HepG2 (cell line): Measurements from ENCODE around the gene ADGRG6. TPM values are rescaled to one million over a fixed set of nuclear protein-coding genes. Genes with fewer than 3 reads are reported as not detected.

Experiments used
- BRD4 ChIP-seq: sonication (generic); formaldehyde crosslinking; IDR thresholded peaks from 2 replicates; pipeline ENCODE4 v1.4.0; 2020; ENCODE audit warnings: missing genetic modification reagents
- EP300 ChIP-seq, 3 experiments: sonication (generic) in 1 of 3; formaldehyde crosslinking in 1 of 3; IDR thresholded peaks; 2 replicates each; pipeline versions ENCODE4 v1.5.1 to v1.6.1; 2011 to 2020; ENCODE audit warnings: low read depth in 2 of 3, low read length in 2 of 3, borderline replicate concordance in 1 of 3, improper control_type of control experiment in 1 of 3, mild to moderate bottlenecking in 1 of 3, missing genetic modification reagents in 1 of 3, moderate library complexity in 1 of 3
- FOXA3 ChIP-seq: IDR thresholded peaks from 2 replicates; pipeline ENCODE4 v1.6.1; 2016; ENCODE audit warnings: missing genetic modification reagents, missing compliant biosample characterization
- GFI1 ChIP-seq: sonication (generic); formaldehyde crosslinking; IDR thresholded peaks from 2 replicates; pipeline ENCODE4 v1.5.0; 2020; ENCODE audit warnings: missing genetic modification reagents, mild to moderate bottlenecking, borderline replicate concordance
- JUNB ChIP-seq: sonication (generic); formaldehyde crosslinking; IDR thresholded peaks from 2 replicates; pipeline ENCODE4 v1.8.0; 2022; ENCODE audit warnings: missing genetic modification reagents, mild to moderate bottlenecking, borderline replicate concordance
- KDM1A ChIP-seq: IDR thresholded peaks from 2 replicates; pipeline ENCODE4 v1.6.1; 2016; ENCODE audit warnings: missing compliant biosample characterization
- KLF16 ChIP-seq, 2 experiments: sonication (generic) in 1 of 2; formaldehyde crosslinking in 1 of 2; IDR thresholded peaks; 2 replicates each; pipeline versions ENCODE4 v1.6.1 to v1.8.0; 2016 to 2023; ENCODE audit warnings: missing genetic modification reagents in 2 of 2, missing compliant biosample characterization in 1 of 2
- MXI1 ChIP-seq: IDR thresholded peaks from 3 replicates; pipeline ENCODE4 v1.6.1; 2012; ENCODE audit warnings: low read depth, low read length, inconsistent platforms, borderline replicate concordance
- NR2F2 ChIP-seq: IDR thresholded peaks from 2 replicates; pipeline ENCODE4 v1.6.1; 2012; ENCODE audit warnings: low read depth, inconsistent platforms, borderline replicate concordance
- RBAK ChIP-seq: sonication (generic); formaldehyde crosslinking; IDR thresholded peaks from 2 replicates; pipeline ENCODE4 v1.5.1; 2020; ENCODE audit warnings: mild to moderate bottlenecking, missing genetic modification reagents
- SALL2 ChIP-seq: sonication (generic); formaldehyde crosslinking; IDR thresholded peaks from 2 replicates; pipeline ENCODE4 v1.8.1; 2023; ENCODE audit warnings: mild to moderate bottlenecking, missing genetic modification reagents, inconsistent platforms
- SOX13 ChIP-seq, 3 experiments: fragments of 450-650 bp in 1 of 3; sonication (generic) in 1 of 3; formaldehyde crosslinking in 1 of 3; IDR thresholded peaks in 2 of 3; conservative IDR thresholded peaks in 1 of 3; 2 replicates each; pipeline versions ENCODE4 v1.5.0 to v1.6.1; 2016 to 2020; ENCODE audit warnings: antibody characterized with exemption in 1 of 3, mild to moderate bottlenecking in 1 of 3, missing compliant biosample characterization in 1 of 3, missing genetic modification reagents in 1 of 3, moderate library complexity in 1 of 3
- TEAD3 ChIP-seq: optimal IDR thresholded peaks from 2 replicates; pipeline ENCODE3; 2016; ENCODE audit warnings: borderline replicate concordance
- ZFY ChIP-seq: sonication (generic); formaldehyde crosslinking; IDR thresholded peaks from 2 replicates; pipeline ENCODE4 v1.4.0; 2020; ENCODE audit warnings: missing genetic modification reagents
- ZNF335 ChIP-seq: sonication (generic); formaldehyde crosslinking; IDR thresholded peaks from 2 replicates; pipeline ENCODE4 v1.4.0; 2020; ENCODE audit warnings: missing genetic modification reagents
- ZNF83 ChIP-seq: sonication (generic); formaldehyde crosslinking; IDR thresholded peaks from 2 replicates; pipeline ENCODE4 v1.4.0; 2020; ENCODE audit warnings: missing genetic modification reagents, mild to moderate bottlenecking, borderline replicate concordance
- polyA plus RNA-seq, 8 experiments: library from polyadenylated mRNA; depleted of rRNA in 3 of 8; stranded (reverse) in 7 of 8; unstranded in 1 of 8; fragments of >200 nt; fragmentation: Illumina TruSeq in 4 of 8; extraction: Trizol in 4 of 8; gene quantifications; 2 replicates each; pipeline versions ENCODE4 v1.2.1 to v1.2.3, GENCODE V29; 2011 to 2016; ENCODE audit warnings: low read depth in 4 of 8, missing spikeins in 1 of 8, mixed read lengths in 1 of 8; ENCODE audit not compliant: insufficient read depth in 1 of 8
- total RNA-seq, 5 experiments: library from RNA; depleted of rRNA; stranded (reverse); fragments of >200 nt; fragmentation: Illumina TruSeq; extraction: Trizol; gene quantifications; 2 replicates each; pipeline ENCODE4 v1.2.3, GENCODE V29; 2016; ENCODE audit warnings: low read depth in 1 of 5
- TF ChIP-seq, protein P1 (sequence below): sonication (generic); formaldehyde crosslinking; IDR thresholded peaks from 2 replicates; pipeline ENCODE4 v1.4.0; 2020; ENCODE audit warnings: mild to moderate bottlenecking, missing genetic modification reagents
- TF ChIP-seq, protein P2 (sequence below): sonication (generic); formaldehyde crosslinking; conservative IDR thresholded peaks from 2 replicates; pipeline ENCODE4 v1.4.0; 2020; ENCODE audit warnings: missing genetic modification reagents
- TF ChIP-seq, protein P3 (sequence below): sonication (generic); formaldehyde crosslinking; IDR thresholded peaks from 2 replicates; pipeline ENCODE4 v1.4.0; 2020; ENCODE audit warnings: missing genetic modification reagents
- TF ChIP-seq, protein P4 (sequence below): sonication (generic); formaldehyde crosslinking; IDR thresholded peaks from 2 replicates; pipeline ENCODE4 v1.4.0; 2020; ENCODE audit warnings: mild to moderate bottlenecking, missing genetic modification reagents

Gene ADGRG6
- total and polyA plus RNA-seq, 2 of the 13 experiments (the other 11 are each of a cell fraction or from before 2014, with no cell fraction given): 129 to 249 TPM

DNA sequence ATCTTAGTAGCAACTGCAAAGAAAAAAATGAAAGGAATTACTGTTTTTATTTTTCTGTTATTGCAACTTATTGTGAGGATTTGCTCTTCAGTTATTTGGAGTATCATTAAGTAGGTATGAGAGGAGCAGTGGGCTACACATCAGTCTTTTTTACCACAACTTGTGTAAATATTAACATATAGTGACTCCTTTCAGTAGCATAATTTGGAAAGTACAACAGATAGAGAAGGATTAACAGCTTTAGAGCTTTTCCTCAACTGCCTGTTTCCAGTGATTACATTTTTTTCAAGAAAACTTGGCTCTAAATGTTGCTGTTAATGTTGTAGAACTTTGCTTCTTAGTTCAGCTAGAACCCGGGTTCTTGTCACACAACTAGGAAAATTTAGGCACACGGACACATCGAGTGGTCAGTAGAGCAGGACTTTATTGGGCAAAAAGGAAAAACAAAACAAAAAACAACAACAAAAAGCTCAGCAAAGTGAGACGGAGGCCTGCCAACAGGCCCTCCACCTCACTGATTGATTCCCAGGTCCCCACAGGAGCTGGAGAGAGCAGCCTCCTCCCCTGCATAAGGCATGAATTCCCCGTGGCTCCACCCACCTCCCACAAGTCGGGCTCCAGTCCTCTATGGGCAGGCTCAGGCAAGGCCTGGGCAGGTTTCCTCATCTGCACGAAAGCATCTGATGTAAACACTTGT lies 75.1 kb downstream of the ADGRG6 start (continued):
- TF ChIP-seq MXI1 (no peak), ZNF83 (CRISPR knock-in tag) (no peak), BRD4 (CRISPR knock-in tag) (peak; percentile 33; the same call in 1 of the 2 replicates), KLF16 (CRISPR knock-in tag; IDR thresholded peaks at IDR 0.05) (peak in 1 of 2 experiments; percentile 13; a peak in 1 of 4 replicates), NR2F2 (no peak), SOX13 (IDR thresholded peaks at IDR 0.05) (no peak), SOX13 (CRISPR knock-in tag; conservative IDR thresholded peaks at IDR 0.05 in 1 of 2, IDR thresholded peaks at IDR 0.05 in 1 of 2) (peak in 1 of 2 experiments; percentile 5; a peak in 1 of 4 replicates), EP300 (IDR thresholded peaks at IDR 0.05; ENCODE audit: low read depth in 2 of 2, low read length in 2 of 2) (peak in 1 of 2 experiments; percentile 12; a peak in 1 of 4 replicates), EP300 (CRISPR knock-in tag; IDR thresholded peaks at IDR 0.05; ENCODE audit: borderline replicate concordance) (no peak), FOXA3 (CRISPR knock-in tag) (no peak; the same call in 1 of the 2 replicates), RBAK (CRISPR knock-in tag) (no peak), ZNF335 (CRISPR knock-in tag) (no peak), SALL2 (0 out of 2 replicates have a peak, but pooled peaks have one; percentile 26), GFI1 (CRISPR knock-in tag) (peak; percentile 22; the same call in 1 of the 2 replicates), KDM1A (no peak), ZFY (CRISPR knock-in tag) (peak; percentile 54), TEAD3 (CRISPR knock-in tag) (peak; percentile 55), JUNB (no peak)
- TF ChIP-seq, protein P1, sequence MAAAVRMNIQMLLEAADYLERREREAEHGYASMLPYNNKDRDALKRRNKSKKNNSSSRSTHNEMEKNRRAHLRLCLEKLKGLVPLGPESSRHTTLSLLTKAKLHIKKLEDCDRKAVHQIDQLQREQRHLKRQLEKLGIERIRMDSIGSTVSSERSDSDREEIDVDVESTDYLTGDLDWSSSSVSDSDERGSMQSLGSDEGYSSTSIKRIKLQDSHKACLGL (CRISPR knock-in tag): no peak
- TF ChIP-seq, protein P2, sequence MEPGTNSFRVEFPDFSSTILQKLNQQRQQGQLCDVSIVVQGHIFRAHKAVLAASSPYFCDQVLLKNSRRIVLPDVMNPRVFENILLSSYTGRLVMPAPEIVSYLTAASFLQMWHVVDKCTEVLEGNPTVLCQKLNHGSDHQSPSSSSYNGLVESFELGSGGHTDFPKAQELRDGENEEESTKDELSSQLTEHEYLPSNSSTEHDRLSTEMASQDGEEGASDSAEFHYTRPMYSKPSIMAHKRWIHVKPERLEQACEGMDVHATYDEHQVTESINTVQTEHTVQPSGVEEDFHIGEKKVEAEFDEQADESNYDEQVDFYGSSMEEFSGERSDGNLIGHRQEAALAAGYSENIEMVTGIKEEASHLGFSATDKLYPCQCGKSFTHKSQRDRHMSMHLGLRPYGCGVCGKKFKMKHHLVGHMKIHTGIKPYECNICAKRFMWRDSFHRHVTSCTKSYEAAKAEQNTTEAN (CRISPR knock-in tag): no peak
- TF ChIP-seq, protein P3, sequence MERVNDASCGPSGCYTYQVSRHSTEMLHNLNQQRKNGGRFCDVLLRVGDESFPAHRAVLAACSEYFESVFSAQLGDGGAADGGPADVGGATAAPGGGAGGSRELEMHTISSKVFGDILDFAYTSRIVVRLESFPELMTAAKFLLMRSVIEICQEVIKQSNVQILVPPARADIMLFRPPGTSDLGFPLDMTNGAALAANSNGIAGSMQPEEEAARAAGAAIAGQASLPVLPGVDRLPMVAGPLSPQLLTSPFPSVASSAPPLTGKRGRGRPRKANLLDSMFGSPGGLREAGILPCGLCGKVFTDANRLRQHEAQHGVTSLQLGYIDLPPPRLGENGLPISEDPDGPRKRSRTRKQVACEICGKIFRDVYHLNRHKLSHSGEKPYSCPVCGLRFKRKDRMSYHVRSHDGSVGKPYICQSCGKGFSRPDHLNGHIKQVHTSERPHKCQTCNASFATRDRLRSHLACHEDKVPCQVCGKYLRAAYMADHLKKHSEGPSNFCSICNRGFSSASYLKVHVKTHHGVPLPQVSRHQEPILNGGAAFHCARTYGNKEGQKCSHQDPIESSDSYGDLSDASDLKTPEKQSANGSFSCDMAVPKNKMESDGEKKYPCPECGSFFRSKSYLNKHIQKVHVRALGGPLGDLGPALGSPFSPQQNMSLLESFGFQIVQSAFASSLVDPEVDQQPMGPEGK (CRISPR knock-in tag): peak; percentile 51; the same call in 1 of the 2 replicates
- TF ChIP-seq, protein P4, sequence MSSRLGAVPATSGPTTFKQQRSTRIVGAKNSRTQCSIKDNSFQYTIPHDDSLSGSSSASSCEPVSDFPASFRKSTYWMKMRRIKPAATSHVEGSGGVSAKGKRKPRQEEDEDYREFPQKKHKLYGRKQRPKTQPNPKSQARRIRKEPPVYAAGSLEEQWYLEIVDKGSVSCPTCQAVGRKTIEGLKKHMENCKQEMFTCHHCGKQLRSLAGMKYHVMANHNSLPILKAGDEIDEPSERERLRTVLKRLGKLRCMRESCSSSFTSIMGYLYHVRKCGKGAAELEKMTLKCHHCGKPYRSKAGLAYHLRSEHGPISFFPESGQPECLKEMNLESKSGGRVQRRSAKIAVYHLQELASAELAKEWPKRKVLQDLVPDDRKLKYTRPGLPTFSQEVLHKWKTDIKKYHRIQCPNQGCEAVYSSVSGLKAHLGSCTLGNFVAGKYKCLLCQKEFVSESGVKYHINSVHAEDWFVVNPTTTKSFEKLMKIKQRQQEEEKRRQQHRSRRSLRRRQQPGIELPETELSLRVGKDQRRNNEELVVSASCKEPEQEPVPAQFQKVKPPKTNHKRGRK (CRISPR knock-in tag): no peak
